ENCODE results near the gene BRWD1.

GRCh38 chr21:39220150-39220549 lies 93.3 kb downstream of the BRWD1 start:
- TF ChIP-seq CTCF (IDR thresholded peaks at IDR 0.05; ENCODE audit: insufficient read depth, low read length, poor library complexity, severe bottlenecking) (no peak), EZH2phosphoT487 (conservative IDR thresholded peaks at IDR 0.05; ENCODE audit: low read length) (no peak)
